Hepatocyte (in vitro differentiated cells): ENCODE results near the gene OR2J1. TPM values are rescaled to one million over a fixed set of nuclear protein-coding genes. Genes with fewer than 3 reads are reported as not detected.
"Not testable (repeated sequence)": the region's sequence is repeated elsewhere in the genome, so short reads cannot be mapped to it uniquely, and the experiment has no call there.

Experiments
- DNase-seq: peaks from one replicate; pipeline ENCODE4 v3.0.0-alpha.2; 2016; ENCODE audit warnings: low spot score
- H2AFZ ChIP-seq: fragments of 200-600 bp; sonication (generic); 2 replicates; pipeline ENCODE4 v1.6.0; 2016; ENCODE audit warnings: antibody characterized with exemption, mild to moderate bottlenecking
- H3K27ac ChIP-seq: fragments of 200-600 bp; sonication (generic); 2 replicates; pipeline ENCODE4 v1.5.1; 2016; ENCODE audit warnings: mild to moderate bottlenecking
- H3K27me3 ChIP-seq: fragments of 200-600 bp; sonication (generic); 2 replicates; pipeline ENCODE4 v1.6.1; 2016
- H3K36me3 ChIP-seq: fragments of 200-600 bp; sonication (generic); replicated peaks from 2 replicates; pipeline ENCODE4 v1.5.1; 2016; ENCODE audit warnings: low read depth; ENCODE audit not compliant: insufficient read depth
- H3K4me1 ChIP-seq: fragments of 200-600 bp; sonication (generic); 2 replicates; pipeline ENCODE4 v1.5.1; 2016; ENCODE audit warnings: mild to moderate bottlenecking, moderate library complexity; ENCODE audit not compliant: insufficient read depth
- H3K4me2 ChIP-seq: fragments of 200-600 bp; sonication (generic); 2 replicates; pipeline ENCODE4 v1.6.0; 2016
- H3K4me3 ChIP-seq: fragments of 200-600 bp; sonication (generic); 2 replicates; pipeline ENCODE4 v1.5.1; 2016; ENCODE audit warnings: mild to moderate bottlenecking
- H3K79me2 ChIP-seq: fragments of 200-600 bp; sonication (generic); 2 replicates; pipeline ENCODE4 v1.6.0; 2017; ENCODE audit warnings: mild to moderate bottlenecking
- H3K9me2 ChIP-seq: fragments of 200-600 bp; sonication (generic); replicated peaks from 2 replicates; pipeline ENCODE4 v1.6.0; 2017; ENCODE audit warnings: mild to moderate bottlenecking; ENCODE audit not compliant: insufficient read depth
- H3K9me3 ChIP-seq: fragments of 200-600 bp; sonication (generic); 2 replicates; pipeline ENCODE4 v1.5.1; 2016; ENCODE audit warnings: low read depth, mild to moderate bottlenecking
- H4K20me1 ChIP-seq: fragments of 200-600 bp; sonication (generic); 2 replicates; pipeline ENCODE4 v1.6.0; 2016; ENCODE audit warnings: mild to moderate bottlenecking; ENCODE audit not compliant: insufficient read depth, poor library complexity, severe bottlenecking
- CTCF ChIP-seq: fragments of 200-600 bp; sonication (generic); IDR thresholded peaks from 2 replicates; pipeline ENCODE4 v1.5.1; 2016; ENCODE audit warnings: antibody characterized with exemption, mild to moderate bottlenecking; ENCODE audit not compliant: poor library complexity
- EZH2 ChIP-seq: fragments of 200-600 bp; sonication (generic); IDR thresholded peaks from 2 replicates; pipeline ENCODE4 v1.6.1; 2016; ENCODE audit warnings: antibody characterized with exemption, mild to moderate bottlenecking, borderline replicate concordance
- EZH2phosphoT487 ChIP-seq: fragments of 200-600 bp; sonication (generic); IDR thresholded peaks from one replicate; pipeline ENCODE4 v1.6.1; 2018; ENCODE audit warnings: antibody characterized with exemption, mild to moderate bottlenecking, low read depth, moderate library complexity; ENCODE audit not compliant: unreplicated experiment, severe bottlenecking
- WGBS: methylation state at CpG from one replicate; pipeline ENCODE4 v1.1.6; 2016; ENCODE audit warnings: low lambda C conversion rate; ENCODE audit errors: missing lambda C conversion rate; 5-methylcytosine and 5-hydroxymethylcytosine counted together
- polyA plus RNA-seq: library from polyadenylated mRNA; unstranded; fragments of >200 nt; fragmentation: Nextera tagmentation; extraction: Ambion mirVana; gene quantifications from 2 replicates; pipeline ENCODE4 v1.2.1, GENCODE V29; 2016
- total RNA-seq: library from RNA; depleted of rRNA; stranded (reverse); fragments of >200 nt; gene quantifications from 2 replicates; pipeline ENCODE4 v1.2.3, GENCODE V29; 2014

The OR2J1 gene
- total and polyA plus RNA-seq, 2 experiments from 2014 or later, result not detected

GRCh38 chr6:29147074-29147473, 47.8 kb downstream of the OR2J1 start:
- DNase-seq, result no peak
- 95% methylated on average over 3 of the region's 3 CpGs for WGBS

GRCh38 chr6:29149444-29149843, 50.2 kb downstream of the OR2J1 start:
- H3K27me3 ChIP-seq, H3K27ac ChIP-seq, H3K36me3 ChIP-seq, H3K79me2 ChIP-seq, H3K9me3 ChIP-seq, DNase-seq, H3K4me3 ChIP-seq, H3K4me2 ChIP-seq, H3K4me1 ChIP-seq, H2AFZ ChIP-seq, H4K20me1 ChIP-seq, H3K9me2 ChIP-seq: not testable (repeated sequence)
- 59% methylated on average over 3 of the region's 3 CpGs for WGBS

More at GRCh38 chr6:29147074-29147473, 47.8 kb downstream of the OR2J1 start:
- Histone ChIP-seq H3K4me2 (no peak overlapping the region), H3K9me2 (no peaks in the 10 kb centered on the region), H3K4me3 (no peak overlapping the region), H3K27me3 (no peaks in the 10 kb centered on the region), H3K9me3 (no peaks in the 10 kb centered on the region), H3K27ac (no peak overlapping the region), H2AFZ (no peak overlapping the region), H3K79me2 (no peaks in the 10 kb centered on the region), H4K20me1 (no peaks in the 10 kb centered on the region), H3K36me3 (no peaks in the 10 kb centered on the region), H3K4me1 (no peaks in the 10 kb centered on the region)
- TF ChIP-seq CTCF, result no peak
- TF ChIP-seq EZH2phosphoT487, result no peak
- TF ChIP-seq EZH2, result no peak

Other genes starting within 250 kb of the OR2J1 start
- gene TRIM27, start 175.5 kb upstream of the OR2J1 start, total RNA-seq, result 60.8 and 62.7 TPM in 2 replicates
- gene TRIM27, start 175.5 kb upstream of the OR2J1 start, polyA plus RNA-seq, result 50.3 and 57.0 TPM in 2 replicates
- 0.56 and 1.3 TPM in 2 replicates for gene ZNF311, start 94.2 kb upstream of the OR2J1 start, total RNA-seq
- 0.54 and 0.57 TPM in 2 replicates for gene ZNF311, start 94.2 kb upstream of the OR2J1 start, polyA plus RNA-seq
- not detected in 2 replicates for gene OR2W1, start 54.3 kb upstream of the OR2J1 start, total RNA-seq
- gene OR2W1, start 54.3 kb upstream of the OR2J1 start, polyA plus RNA-seq, result not detected in 2 replicates
- not detected in 2 replicates for gene OR2B3, start 12.2 kb upstream of the OR2J1 start, total RNA-seq
- not detected in 2 replicates for gene OR2B3, start 12.2 kb upstream of the OR2J1 start, polyA plus RNA-seq
- gene OR2J3, start 8.6 kb downstream of the OR2J1 start, total RNA-seq, result not detected in 2 replicates
- gene OR2J3, start 8.6 kb downstream of the OR2J1 start, polyA plus RNA-seq, result not detected in 2 replicates
- gene OR2J2, start 71.4 kb downstream of the OR2J1 start, total RNA-seq, result not detected in 2 replicates
- not detected in 2 replicates for gene OR2J2, start 71.4 kb downstream of the OR2J1 start, polyA plus RNA-seq
- not detected in 2 replicates for gene OR14J1, start 202.2 kb downstream of the OR2J1 start, total RNA-seq
- gene OR14J1, start 202.2 kb downstream of the OR2J1 start, polyA plus RNA-seq, result not detected in 2 replicates